EL (cell line): Measurements from ENCODE around the gene HPSE2.

ENCODE experiments used
- DNase-seq: peaks from one replicate; pipeline ENCODE4 v3.0.0-alpha.2; 2016

HPSE2 gene

GRCh38 chr10:98481404-98481945, 754.2 kb downstream of the HPSE2 start:
- DNase-seq: no peak

- peak; percentile 58 for DNase-seq
These were observed 757.0 kb downstream of the HPSE2 start for GRCh38 chr10:98478430-98479222.

GRCh38 chr10:98477861-98478260, 757.8 kb downstream of the HPSE2 start:
- DNase-seq: no peak

GRCh38 chr10:98474628-98475027, 761.0 kb downstream of the HPSE2 start:
- no peak for DNase-seq

GRCh38 chr10:98472196-98472595, 763.5 kb downstream of the HPSE2 start:
- no peak for DNase-seq

GRCh38 chr10:98470850-98471249, 764.8 kb downstream of the HPSE2 start:
- DNase-seq: no peak

- DNase-seq: no peak
These were observed 766.4 kb downstream of the HPSE2 start for GRCh38 chr10:98469001-98469931.

GRCh38 chr10:98467506-98468318, 767.9 kb downstream of the HPSE2 start:
- DNase-seq: peak; percentile 86

- no peak for DNase-seq
These were observed 768.7 kb downstream of the HPSE2 start for GRCh38 chr10:98466861-98467505.

- DNase-seq: no peak
These were observed 769.8 kb downstream of the HPSE2 start for GRCh38 chr10:98465866-98466265.

- DNase-seq: no peak
These were observed 771.5 kb downstream of the HPSE2 start for GRCh38 chr10:98463976-98464754.

GRCh38 chr10:98463016-98463415, 772.6 kb downstream of the HPSE2 start:
- no peak for DNase-seq

- DNase-seq: no peak
These were observed 774.2 kb downstream of the HPSE2 start for GRCh38 chr10:98461500-98461842.

GRCh38 chr10:98460837-98461499, 774.7 kb downstream of the HPSE2 start:
- peak; percentile 96 for DNase-seq

GRCh38 chr10:98458809-98459784, 776.6 kb downstream of the HPSE2 start:
- DNase-seq: no peak

- no peak for DNase-seq
These were observed 777.9 kb downstream of the HPSE2 start for GRCh38 chr10:98457721-98458120.

GRCh38 chr10:98456686-98457482, 778.8 kb downstream of the HPSE2 start:
- no peak for DNase-seq

GRCh38 chr10:98456043-98456570, 779.5 kb downstream of the HPSE2 start:
- no peak for DNase-seq
